Measurements from ENCODE around the gene ANAPC1. TPM values are rescaled to one million over a fixed set of nuclear protein-coding genes. Genes with fewer than 3 reads are reported as not detected.
"Not testable (repeated sequence)": the region's sequence is repeated elsewhere in the genome, so short reads cannot be mapped to it uniquely, and the experiment has no call there.

Gene ANAPC1
- total RNA-seq, 1 donor from 2014 or later = 17.0 TPM

DNA sequence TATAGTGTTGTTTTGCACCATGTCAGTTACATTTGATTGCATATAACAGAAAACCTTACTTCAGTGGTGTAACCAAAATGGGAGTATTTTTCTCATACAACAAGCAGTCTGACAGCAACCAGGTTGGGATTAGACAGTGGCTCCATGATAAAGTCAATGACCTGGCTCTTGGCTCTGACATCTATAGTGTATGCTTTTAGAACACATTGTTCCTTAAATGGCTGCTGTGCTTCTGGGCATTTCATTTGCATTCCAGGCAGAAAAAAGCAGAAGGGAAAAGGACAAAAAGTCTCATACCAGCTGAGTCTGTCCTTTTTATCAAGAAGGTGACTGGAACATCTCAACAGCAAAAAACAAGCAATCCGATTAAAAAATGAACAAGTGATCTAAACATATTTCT, 24.6 kb upstream of the ANAPC1 start:
- peaks cover 83% of the 10 kb centered on the region for H3K4me1 ChIP-seq
- no peak for DNase-seq
- peak overlapping the region; percentile 65 for H3K27ac ChIP-seq (replicated peaks)

DNA sequence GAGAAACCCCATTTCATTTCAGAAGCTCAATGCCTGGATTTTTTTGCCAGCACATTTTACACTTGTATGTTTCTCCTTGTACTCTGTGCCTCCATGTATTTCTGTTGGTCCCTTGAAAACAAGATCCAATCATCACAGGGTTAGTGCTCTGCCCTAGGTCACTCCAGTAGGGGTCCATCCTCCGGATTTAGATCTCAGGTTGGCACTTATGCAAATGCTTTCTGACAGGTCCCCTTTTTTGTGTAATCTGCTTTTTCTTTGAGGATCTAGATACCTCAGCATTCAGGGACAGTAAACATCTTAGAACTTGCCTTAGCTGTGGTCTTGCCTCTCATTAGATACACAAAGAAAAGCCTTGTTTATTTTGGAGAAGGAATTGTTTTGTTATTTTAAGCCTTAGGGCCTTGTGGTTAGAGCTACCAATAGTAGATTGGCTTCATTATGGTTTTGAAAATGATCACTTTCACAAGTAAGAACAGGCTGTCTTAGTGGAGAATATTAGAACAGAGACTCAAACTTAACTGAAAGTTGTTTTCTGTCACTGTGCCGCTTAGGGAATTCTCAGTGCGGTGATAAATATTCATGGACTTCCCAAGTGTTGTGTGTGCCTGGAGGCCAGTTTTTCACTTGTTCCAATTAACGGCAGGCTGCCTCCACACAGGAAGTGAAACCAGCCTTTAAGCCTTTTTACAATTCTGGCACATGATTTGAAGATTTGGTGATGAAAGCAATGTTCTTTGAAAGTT, 22.2 kb upstream of the ANAPC1 start:
- TF ChIP-seq, protein P1, sequence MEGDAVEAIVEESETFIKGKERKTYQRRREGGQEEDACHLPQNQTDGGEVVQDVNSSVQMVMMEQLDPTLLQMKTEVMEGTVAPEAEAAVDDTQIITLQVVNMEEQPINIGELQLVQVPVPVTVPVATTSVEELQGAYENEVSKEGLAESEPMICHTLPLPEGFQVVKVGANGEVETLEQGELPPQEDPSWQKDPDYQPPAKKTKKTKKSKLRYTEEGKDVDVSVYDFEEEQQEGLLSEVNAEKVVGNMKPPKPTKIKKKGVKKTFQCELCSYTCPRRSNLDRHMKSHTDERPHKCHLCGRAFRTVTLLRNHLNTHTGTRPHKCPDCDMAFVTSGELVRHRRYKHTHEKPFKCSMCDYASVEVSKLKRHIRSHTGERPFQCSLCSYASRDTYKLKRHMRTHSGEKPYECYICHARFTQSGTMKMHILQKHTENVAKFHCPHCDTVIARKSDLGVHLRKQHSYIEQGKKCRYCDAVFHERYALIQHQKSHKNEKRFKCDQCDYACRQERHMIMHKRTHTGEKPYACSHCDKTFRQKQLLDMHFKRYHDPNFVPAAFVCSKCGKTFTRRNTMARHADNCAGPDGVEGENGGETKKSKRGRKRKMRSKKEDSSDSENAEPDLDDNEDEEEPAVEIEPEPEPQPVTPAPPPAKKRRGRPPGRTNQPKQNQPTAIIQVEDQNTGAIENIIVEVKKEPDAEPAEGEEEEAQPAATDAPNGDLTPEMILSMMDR (IDR thresholded peaks at IDR 0.05; ENCODE audit: borderline replicate concordance) = no peak
- Histone ChIP-seq H3K4me1 (peaks cover 93% of the 10 kb centered on the region), H3K4me3 (no peak overlapping the region), H3K36me3 (no peaks in the 10 kb centered on the region), H3K27me3 (ENCODE audit: low read depth) (no peaks in the 10 kb centered on the region), H3K9me3 (replicated peaks) (no peaks in the 10 kb centered on the region), H3K27ac (replicated peaks) (peak overlapping the region; percentile 65)
- no peak for DNase-seq
- intact Hi-C loops (cut with micrococcal nuclease) = no loop called here

More for the DNA sequence above, 24.6 kb upstream of the ANAPC1 start:
- intact Hi-C loops (cut with micrococcal nuclease) = no loop called here
- TF ChIP-seq, protein P1 (IDR thresholded peaks at IDR 0.05; ENCODE audit: borderline replicate concordance) = no peak
- Histone ChIP-seq H3K27me3 (ENCODE audit: low read depth) (no peaks in the 10 kb centered on the region), H3K36me3 (no peaks in the 10 kb centered on the region), H3K4me3 (no peak overlapping the region), H3K9me3 (replicated peaks) (no peaks in the 10 kb centered on the region)

DNA sequence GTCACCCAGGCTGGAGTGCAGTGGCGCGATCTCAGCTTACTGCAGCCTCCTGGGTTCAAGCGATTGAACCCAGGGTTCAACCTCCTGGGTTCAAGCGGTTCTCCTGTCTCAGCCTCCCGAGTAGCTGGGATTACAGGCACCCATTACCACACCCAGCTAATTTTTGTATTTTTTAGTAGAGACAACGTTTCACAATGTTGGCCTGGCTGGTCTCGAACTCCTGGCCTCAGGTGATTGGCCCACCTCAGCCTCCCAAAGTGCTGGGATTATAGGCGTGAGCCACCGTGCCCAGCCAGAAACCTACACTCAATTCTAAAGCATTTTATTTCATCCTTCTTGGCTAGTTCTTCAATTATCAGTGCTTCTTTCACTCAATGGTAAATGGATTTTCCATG, 21.5 kb upstream of the ANAPC1 start:
- H3K9me3 ChIP-seq (replicated peaks); H3K27me3 ChIP-seq (ENCODE audit: low read depth); H3K4me3 ChIP-seq; DNase-seq; intact Hi-C loops (cut with micrococcal nuclease); H3K36me3 ChIP-seq: not testable (repeated sequence)
- Histone ChIP-seq H3K27ac (replicated peaks) (peak overlapping the region; percentile 65), H3K4me1 (peaks cover 93% of the 10 kb centered on the region)

DNA sequence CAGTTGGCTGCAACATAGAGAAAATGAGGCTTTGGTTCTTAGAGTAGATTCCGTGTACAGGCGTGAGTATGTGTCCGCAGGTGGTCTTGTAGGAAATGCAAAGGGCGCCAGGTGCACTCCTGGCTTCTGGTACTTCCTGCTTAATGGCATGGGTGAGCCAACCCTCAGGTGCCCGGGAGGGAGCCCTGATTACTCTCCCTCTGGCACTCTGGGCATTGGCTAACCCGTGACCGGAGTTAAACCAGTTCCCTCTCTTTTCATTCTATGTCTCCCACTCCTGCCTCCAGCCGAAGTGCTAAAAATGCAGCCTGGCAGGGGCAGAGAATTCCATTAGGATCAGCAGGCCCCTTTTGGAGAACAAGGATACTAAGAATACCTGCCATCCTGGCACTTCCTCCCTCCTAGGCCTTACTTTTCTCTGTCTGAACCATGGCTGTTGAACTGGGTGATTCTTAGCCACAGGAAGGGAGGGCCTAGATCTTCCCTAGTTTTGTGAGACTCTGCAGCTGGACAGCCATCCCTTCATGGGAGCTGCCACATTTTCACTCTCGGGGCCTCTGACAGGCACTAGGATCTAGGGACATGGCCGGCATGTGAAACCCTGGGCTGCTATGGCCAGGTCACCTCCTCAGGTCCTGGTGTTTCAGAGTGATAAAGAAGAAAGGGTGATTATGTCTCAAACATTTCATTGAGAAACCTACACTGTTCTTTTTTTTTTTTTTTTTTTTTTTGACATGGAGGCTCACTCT, 20.9 kb upstream of the ANAPC1 start:
- H3K4me3 ChIP-seq = no peak overlapping the region
- H3K4me1 ChIP-seq = peaks cover 93% of the 10 kb centered on the region
- H3K36me3 ChIP-seq = no peaks in the 10 kb centered on the region
- H3K27ac ChIP-seq (replicated peaks) = peak overlapping the region; percentile 65
- no peak for DNase-seq
- no peaks in the 10 kb centered on the region for H3K27me3 ChIP-seq (ENCODE audit: low read depth)
- no peaks in the 10 kb centered on the region for H3K9me3 ChIP-seq (replicated peaks)
- intact Hi-C loops (cut with micrococcal nuclease) = no loop called here
- TF ChIP-seq, protein P1 (IDR thresholded peaks at IDR 0.05; ENCODE audit: borderline replicate concordance) = no peak

DNA sequence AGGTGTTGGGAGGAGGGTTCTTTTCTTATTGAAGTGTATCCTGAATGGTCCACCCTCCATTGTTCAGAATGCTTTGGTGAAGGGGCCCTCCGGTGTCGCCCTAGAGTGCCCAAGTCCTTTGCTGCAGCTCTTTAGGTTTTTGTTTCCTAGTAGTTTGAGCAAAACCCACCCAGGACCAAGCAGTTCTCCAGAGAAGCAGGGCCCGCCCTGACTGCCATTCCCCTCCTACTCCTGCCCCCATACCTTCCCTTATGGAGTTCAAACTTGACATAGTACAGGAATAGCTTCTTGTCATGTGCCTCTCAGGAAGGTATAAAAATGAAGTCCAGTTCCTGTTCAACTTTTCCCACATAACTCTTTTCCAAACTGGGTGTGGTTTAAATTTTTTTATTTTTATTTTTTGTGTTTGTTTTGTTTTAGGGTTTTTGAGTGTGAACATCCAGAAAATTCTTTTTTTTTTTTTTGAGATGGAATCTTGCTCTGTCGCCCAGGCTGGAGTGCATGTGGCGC, 20.0 kb upstream of the ANAPC1 start:
- TF ChIP-seq, protein P1 (IDR thresholded peaks at IDR 0.05; ENCODE audit: borderline replicate concordance) = no peak
- H3K4me1 ChIP-seq = peaks cover 93% of the 10 kb centered on the region
- H3K36me3 ChIP-seq = no peaks in the 10 kb centered on the region
- H3K27me3 ChIP-seq (ENCODE audit: low read depth) = no peaks in the 10 kb centered on the region
- peak overlapping the region; percentile 65 for H3K27ac ChIP-seq (replicated peaks)
- intact Hi-C loops (cut with micrococcal nuclease) = no loop called here
- H3K4me3 ChIP-seq = no peak overlapping the region
- DNase-seq = no peak
- H3K9me3 ChIP-seq (replicated peaks) = no peaks in the 10 kb centered on the region

DNA sequence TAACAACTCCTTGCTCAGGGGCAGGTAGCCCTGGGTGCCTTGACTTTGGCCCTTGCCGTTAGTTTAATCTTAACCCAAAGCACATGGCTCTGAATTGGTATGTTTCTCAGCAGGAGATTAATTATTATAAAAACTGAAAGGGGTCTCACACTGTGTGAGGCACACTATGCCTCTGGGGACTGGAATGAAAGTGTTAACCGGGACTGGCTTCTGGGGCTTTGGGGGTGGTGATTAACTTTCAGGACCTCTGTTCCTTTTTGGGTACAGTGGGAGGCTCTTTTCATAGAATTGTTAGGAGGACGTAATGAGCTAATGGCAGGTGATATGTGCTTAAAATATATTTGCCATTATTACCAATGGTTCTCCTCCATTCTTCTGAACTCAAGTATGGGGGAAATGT, 19.5 kb upstream of the ANAPC1 start:
- H3K4me3 ChIP-seq = no peak overlapping the region
- peak overlapping the region; percentile 65 for H3K27ac ChIP-seq (replicated peaks)
- no peaks in the 10 kb centered on the region for H3K27me3 ChIP-seq (ENCODE audit: low read depth)
- peaks cover 93% of the 10 kb centered on the region for H3K4me1 ChIP-seq
- no peaks in the 10 kb centered on the region for H3K36me3 ChIP-seq
- TF ChIP-seq, protein P1 (IDR thresholded peaks at IDR 0.05; ENCODE audit: borderline replicate concordance) = no peak
- H3K9me3 ChIP-seq (replicated peaks) = no peaks in the 10 kb centered on the region
- intact Hi-C loops (cut with micrococcal nuclease) = no loop called here
- no peak for DNase-seq
